NK-92 (cell line): ENCODE measurements around the gene LSR.
"Not testable (repeated sequence)": the region's sequence is repeated elsewhere in the genome, so short reads cannot be mapped to it uniquely, and the experiment has no call there.

Source experiments
- DNase-seq: peaks from one replicate; lab custom pipeline; 2025; ENCODE audit not compliant: unreplicated experiment; lab: John Stamatoyannopoulos, UW

LSR gene

GRCh38 chr19:35285465-35285864 is 36.7 kb downstream of the LSR start:
- DNase-seq = not testable (repeated sequence)

GRCh38 chr19:35286101-35286500 is 37.3 kb downstream of the LSR start:
- DNase-seq = not testable (repeated sequence)

- no peak for DNase-seq
Observed at GRCh38 chr19:35287713-35288112, 38.9 kb downstream of the LSR start.

- no peak for DNase-seq
Observed at GRCh38 chr19:35288331-35288730, 39.5 kb downstream of the LSR start.

GRCh38 chr19:35288906-35289305 is 40.1 kb downstream of the LSR start:
- no peak for DNase-seq

- DNase-seq = no peak
Observed at GRCh38 chr19:35290381-35291127, 41.8 kb downstream of the LSR start.

GRCh38 chr19:35291259-35291658 is 42.5 kb downstream of the LSR start:
- DNase-seq = no peak

- DNase-seq = no peak
Observed at GRCh38 chr19:35291916-35292315, 43.1 kb downstream of the LSR start, which contains the start of gene MAG. Gene MAG, plus strand, starts transcription at chr19:35292161. Its CDS starts 3,248 bp downstream, at chr19:35295409.

GRCh38 chr19:35292421-35293362 is 43.9 kb downstream of the LSR start:
- DNase-seq = no peak

- no peak for DNase-seq
Observed at GRCh38 chr19:35293363-35293739, 44.5 kb downstream of the LSR start.

- DNase-seq = no peak
Observed at GRCh38 chr19:35293808-35294207, 45.0 kb downstream of the LSR start.

- no peak for DNase-seq
Observed at GRCh38 chr19:35294328-35294727, 45.5 kb downstream of the LSR start.

GRCh38 chr19:35294859-35295791 is 46.3 kb downstream of the LSR start:
- no peak for DNase-seq

- DNase-seq = no peak
Observed at GRCh38 chr19:35295792-35296462, 47.1 kb downstream of the LSR start.

GRCh38 chr19:35296644-35297514 is 48.1 kb downstream of the LSR start:
- DNase-seq = no peak

GRCh38 chr19:35297515-35297848 is 48.7 kb downstream of the LSR start:
- DNase-seq = no peak

- DNase-seq = no peak
Observed at GRCh38 chr19:35297922-35298321, 49.1 kb downstream of the LSR start.

GRCh38 chr19:35298561-35298972 is 49.8 kb downstream of the LSR start:
- no peak for DNase-seq

GRCh38 chr19:35299523-35300338 is 50.9 kb downstream of the LSR start:
- DNase-seq = no peak
